Liver (tissue), 9 donors: Measurements from ENCODE around the gene CTAG1A. TPM values are rescaled to one million over a fixed set of nuclear protein-coding genes. Genes with fewer than 3 reads are reported as not detected.

ENCODE experiments used
- DNase-seq: peaks from one replicate; pipeline ENCODE4 v3.0.0-alpha.2; 2017; ENCODE audit warnings: low spot score
- H3K27ac ChIP-seq, 2 donors: one replicate each; pipeline ENCODE4 v1.7.0; 2013; ENCODE audit warnings: inconsistent platforms in 2 of 2, low read length in 2 of 2, control low read depth in 1 of 2, low read depth in 1 of 2, mild to moderate bottlenecking in 1 of 2
- H3K27me3 ChIP-seq, 4 donors: one replicate each; pipeline versions ENCODE4 v1.6.1 to v1.7.0; 2013; ENCODE audit warnings: low read length in 3 of 4, inconsistent platforms in 1 of 4, mild to moderate bottlenecking in 1 of 4, moderate library complexity in 1 of 4; ENCODE audit not compliant: control insufficient read depth in 4 of 4, insufficient read depth in 4 of 4
- H3K36me3 ChIP-seq, 4 donors: one replicate each; pipeline versions ENCODE4 v1.6.1 to v1.7.0; 2013; ENCODE audit warnings: low read length in 3 of 4, mild to moderate bottlenecking in 3 of 4, low read depth in 1 of 4, moderate library complexity in 1 of 4; ENCODE audit not compliant: control insufficient read depth in 4 of 4, insufficient read depth in 3 of 4
- H3K4me1 ChIP-seq, 4 donors: one replicate each; pipeline versions ENCODE4 v1.6.1 to v1.7.0; 2013; ENCODE audit warnings: low read length in 3 of 4, mild to moderate bottlenecking in 3 of 4, moderate library complexity in 1 of 4; ENCODE audit not compliant: control insufficient read depth in 4 of 4, insufficient read depth in 4 of 4
- H3K4me3 ChIP-seq, 3 donors: one replicate each; pipeline versions ENCODE4 v1.6.1 to v1.7.0; 2013; ENCODE audit warnings: low read length in 3 of 3, control low read depth in 1 of 3, low read depth in 1 of 3, mild to moderate bottlenecking in 1 of 3
- H3K9ac ChIP-seq, 2 donors: one replicate each; pipeline ENCODE4 v1.7.0; 2013; ENCODE audit warnings: low read length in 2 of 2, mild to moderate bottlenecking in 2 of 2, moderate library complexity in 2 of 2, control low read depth in 1 of 2, low read depth in 1 of 2
- H3K9me3 ChIP-seq, 4 donors: one replicate each; pipeline versions ENCODE4 v1.6.1 to v1.7.0; 2013; ENCODE audit warnings: low read length in 3 of 4; ENCODE audit not compliant: control insufficient read depth in 4 of 4
- EGR1 ChIP-seq, 2 donors: IDR thresholded peaks; 2 replicates each; pipeline ENCODE4 v1.6.1; 2016 to 2018; ENCODE audit warnings: antibody characterized with exemption in 2 of 2, low read depth in 2 of 2
- FOXA2 ChIP-seq: IDR thresholded peaks from 2 replicates; pipeline ENCODE4 v1.6.1; 2016; ENCODE audit warnings: antibody characterized with exemption
- GABPA ChIP-seq, 2 donors: IDR thresholded peaks in 1 of 2; conservative IDR thresholded peaks in 1 of 2; 2 replicates each; pipeline ENCODE4 v1.6.1; 2016; ENCODE audit warnings: antibody characterized with exemption in 2 of 2, mild to moderate bottlenecking in 1 of 2, moderate library complexity in 1 of 2
- HNF4A ChIP-seq, 2 donors: conservative IDR thresholded peaks; 2 replicates each; pipeline ENCODE4 v1.6.1; 2016; ENCODE audit warnings: antibody characterized with exemption in 2 of 2, mild to moderate bottlenecking in 2 of 2
- HNF4G ChIP-seq: IDR thresholded peaks from 2 replicates; pipeline ENCODE4 v1.6.1; 2016; ENCODE audit warnings: antibody characterized with exemption
- JUND ChIP-seq, 2 donors: IDR thresholded peaks; 2 replicates each; pipeline ENCODE4 v1.6.1; 2016; ENCODE audit warnings: antibody characterized with exemption in 2 of 2
- MAX ChIP-seq: IDR thresholded peaks from 2 replicates; pipeline ENCODE4 v1.6.1; 2016; ENCODE audit warnings: antibody characterized with exemption
- NR2F2 ChIP-seq: IDR thresholded peaks from 2 replicates; pipeline ENCODE4 v1.6.1; 2016; ENCODE audit warnings: antibody characterized with exemption
- SP1 ChIP-seq: IDR thresholded peaks from 2 replicates; pipeline ENCODE4 v1.6.1; 2018; ENCODE audit warnings: antibody characterized with exemption, mild to moderate bottlenecking
- TAF1 ChIP-seq: conservative IDR thresholded peaks from 2 replicates; pipeline ENCODE4 v1.6.1; 2016; ENCODE audit warnings: antibody characterized with exemption, mild to moderate bottlenecking
- YY1 ChIP-seq: IDR thresholded peaks from 2 replicates; pipeline ENCODE4 v1.6.1; 2016; ENCODE audit warnings: antibody characterized with exemption, mild to moderate bottlenecking
- WGBS: extraction: QIAGEN DNeasy Blood & Tissue Kit; methylation state at CpG from one replicate; pipeline ENCODE4 v1.1.7; 2013; 5-methylcytosine and 5-hydroxymethylcytosine counted together
- polyA plus RNA-seq, 2 donors: library from polyadenylated mRNA; stranded (reverse) in 1 of 2; unstranded in 1 of 2; fragments of 200-250 nt in 1 of 2; fragments of >200 nt in 1 of 2; fragmentation: Nextera tagmentation in 1 of 2; extraction: Ambion mirVana in 1 of 2; gene quantifications; one replicate each; pipeline versions ENCODE4 v1.2.1 to v1.2.3, GENCODE V29; 2013 to 2015
- total RNA-seq, 2 donors: library from RNA; depleted of rRNA; stranded (reverse); fragments of >200 nt; gene quantifications; one replicate each; pipeline ENCODE4 v1.2.3, GENCODE V29; 2014
- TF ChIP-seq, protein P1 (sequence below): IDR thresholded peaks from 2 replicates; pipeline ENCODE4 v1.6.1; 2016; ENCODE audit warnings: antibody characterized with exemption
- TF ChIP-seq, protein P2 (sequence below): fragments of 150-350 bp; IDR thresholded peaks from 2 replicates; pipeline ENCODE4 v1.5.1; 2017; ENCODE audit warnings: improper control_type of control experiment, low read depth, low read length; ENCODE audit not compliant: missing input control
- TF ChIP-seq, protein P3 (sequence below): IDR thresholded peaks from 2 replicates; pipeline ENCODE4 v1.6.1; 2016; ENCODE audit warnings: antibody characterized with exemption
- donor health status: healthy.
- donor health status: healthy.
- donor health status: healthy.
- donor health status: healthy.
- donor health status: healthy.

Gene CTAG1A
- total and polyA plus RNA-seq, 4 donors, result not detected

DNA sequence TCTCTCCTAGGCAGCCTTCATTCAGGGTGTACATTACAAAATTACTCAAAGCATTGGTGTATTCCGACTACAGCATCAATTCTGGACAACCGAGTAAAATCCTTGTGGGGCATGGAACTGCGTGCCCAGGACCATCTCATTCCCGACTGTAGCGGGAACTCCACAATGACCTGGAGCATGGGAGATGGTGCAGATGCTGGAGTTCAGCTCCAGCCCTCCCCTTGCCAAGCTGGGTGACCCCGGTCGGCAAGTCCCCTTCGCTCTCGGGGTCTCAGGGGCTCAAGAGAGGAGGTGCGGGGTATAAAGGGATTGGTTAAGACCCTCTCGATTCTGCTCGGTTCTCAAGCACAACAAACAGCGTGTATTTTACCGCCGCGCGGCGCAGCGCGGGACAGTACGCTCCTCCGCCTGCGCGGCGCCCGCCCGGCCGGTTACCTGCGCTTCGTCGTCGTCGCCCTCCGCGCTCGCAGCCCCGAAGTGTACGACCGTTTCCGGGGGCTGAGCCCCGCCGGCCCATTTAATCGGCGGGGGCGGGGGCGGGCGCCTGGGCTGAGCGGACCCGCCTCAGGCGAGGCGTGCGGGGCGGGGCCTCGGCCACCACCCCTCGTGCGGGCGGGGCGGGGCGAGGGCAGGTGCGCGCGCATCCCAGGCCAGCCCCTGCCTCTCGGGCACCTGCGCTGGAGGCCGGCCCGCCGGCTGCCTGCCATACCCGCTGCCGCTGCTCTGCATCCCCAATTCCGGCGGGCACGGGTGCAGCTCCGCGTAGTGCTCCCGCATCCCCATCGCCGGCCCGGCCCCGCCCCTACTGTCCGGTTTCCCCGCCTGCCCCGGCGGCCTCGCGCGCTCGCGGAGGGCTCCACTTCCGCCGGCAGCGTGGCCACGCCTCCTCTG is 38.3 kb upstream of the CTAG1A start, which contains the start of gene G6PD:
Gene G6PD, minus strand, starts transcription at position 493 of the 891 bp plus-strand sequence. CDS start 691 bp downstream, outside the sequence.
- peak; percentile 86 for DNase-seq
- H3K4me3 ChIP-seq, result peak within 1 kb of the TSS; percentile 59 to 86 (median 81)

GRCh38 chrX:154547245-154548027 is 37.5 kb upstream of the CTAG1A start, which contains the start of gene IKBKG:
Gene IKBKG, plus strand, starts transcription at chrX:154547620. Its CDS starts 4,383 bp downstream, at chrX:154552003.
- H3K27me3 ChIP-seq, result no peaks in the 10 kb centered on the region
- H3K36me3 ChIP-seq, result peaks cover 1 to 3% (median 3%) of the 10 kb centered on the region in 4 donors
- DNase-seq, result peak; percentile 90
- H3K9ac ChIP-seq, result peak within 1 kb of the TSS; percentile 11 to 77
- WGBS, result under 1% methylated on average over 68 of the region's 69 CpGs
- H3K4me3 ChIP-seq, result peak within 1 kb of the TSS; percentile 59 to 86 (median 81)
- peaks cover 1 to 34% (median 22%) of the 10 kb centered on the region in 4 donors for H3K4me1 ChIP-seq
- TF ChIP-seq, protein P1, sequence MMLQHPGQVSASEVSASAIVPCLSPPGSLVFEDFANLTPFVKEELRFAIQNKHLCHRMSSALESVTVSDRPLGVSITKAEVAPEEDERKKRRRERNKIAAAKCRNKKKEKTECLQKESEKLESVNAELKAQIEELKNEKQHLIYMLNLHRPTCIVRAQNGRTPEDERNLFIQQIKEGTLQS, result no peak
- peak; percentile 76 to 90 for TF ChIP-seq GABPA (IDR thresholded peaks at IDR 0.05 in 1 of 2, conservative IDR thresholded peaks at IDR 0.05 in 1 of 2)
- TF ChIP-seq JUND (IDR thresholded peaks at IDR 0.05), result peak in 1 of 2 donors; percentile 8
- peak in 1 of 2 donors; percentile 12 for TF ChIP-seq EGR1 (IDR thresholded peaks at IDR 0.05; ENCODE audit: low read depth in 2 of 2)
- TF ChIP-seq, protein P2, sequence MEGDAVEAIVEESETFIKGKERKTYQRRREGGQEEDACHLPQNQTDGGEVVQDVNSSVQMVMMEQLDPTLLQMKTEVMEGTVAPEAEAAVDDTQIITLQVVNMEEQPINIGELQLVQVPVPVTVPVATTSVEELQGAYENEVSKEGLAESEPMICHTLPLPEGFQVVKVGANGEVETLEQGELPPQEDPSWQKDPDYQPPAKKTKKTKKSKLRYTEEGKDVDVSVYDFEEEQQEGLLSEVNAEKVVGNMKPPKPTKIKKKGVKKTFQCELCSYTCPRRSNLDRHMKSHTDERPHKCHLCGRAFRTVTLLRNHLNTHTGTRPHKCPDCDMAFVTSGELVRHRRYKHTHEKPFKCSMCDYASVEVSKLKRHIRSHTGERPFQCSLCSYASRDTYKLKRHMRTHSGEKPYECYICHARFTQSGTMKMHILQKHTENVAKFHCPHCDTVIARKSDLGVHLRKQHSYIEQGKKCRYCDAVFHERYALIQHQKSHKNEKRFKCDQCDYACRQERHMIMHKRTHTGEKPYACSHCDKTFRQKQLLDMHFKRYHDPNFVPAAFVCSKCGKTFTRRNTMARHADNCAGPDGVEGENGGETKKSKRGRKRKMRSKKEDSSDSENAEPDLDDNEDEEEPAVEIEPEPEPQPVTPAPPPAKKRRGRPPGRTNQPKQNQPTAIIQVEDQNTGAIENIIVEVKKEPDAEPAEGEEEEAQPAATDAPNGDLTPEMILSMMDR, result no peak
- TF ChIP-seq, protein P3, sequence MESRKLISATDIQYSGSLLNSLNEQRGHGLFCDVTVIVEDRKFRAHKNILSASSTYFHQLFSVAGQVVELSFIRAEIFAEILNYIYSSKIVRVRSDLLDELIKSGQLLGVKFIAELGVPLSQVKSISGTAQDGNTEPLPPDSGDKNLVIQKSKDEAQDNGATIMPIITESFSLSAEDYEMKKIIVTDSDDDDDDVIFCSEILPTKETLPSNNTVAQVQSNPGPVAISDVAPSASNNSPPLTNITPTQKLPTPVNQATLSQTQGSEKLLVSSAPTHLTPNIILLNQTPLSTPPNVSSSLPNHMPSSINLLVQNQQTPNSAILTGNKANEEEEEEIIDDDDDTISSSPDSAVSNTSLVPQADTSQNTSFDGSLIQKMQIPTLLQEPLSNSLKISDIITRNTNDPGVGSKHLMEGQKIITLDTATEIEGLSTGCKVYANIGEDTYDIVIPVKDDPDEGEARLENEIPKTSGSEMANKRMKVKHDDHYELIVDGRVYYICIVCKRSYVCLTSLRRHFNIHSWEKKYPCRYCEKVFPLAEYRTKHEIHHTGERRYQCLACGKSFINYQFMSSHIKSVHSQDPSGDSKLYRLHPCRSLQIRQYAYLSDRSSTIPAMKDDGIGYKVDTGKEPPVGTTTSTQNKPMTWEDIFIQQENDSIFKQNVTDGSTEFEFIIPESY, result peak; percentile 91
- peak; percentile 19 for TF ChIP-seq YY1
- peak; percentile 19 for TF ChIP-seq SP1
- peak; percentile 23 for TF ChIP-seq MAX
- H3K27ac ChIP-seq, result peak within 1 kb of the TSS; percentile 79 to 83
- no peaks in the 10 kb centered on the region for H3K9me3 ChIP-seq

More for the DNA sequence above, 38.3 kb upstream of the CTAG1A start, which contains the start of gene G6PD:
- H3K27ac ChIP-seq, result peak within 1 kb of the TSS; percentile 79 to 83
- peak within 1 kb of the TSS; percentile 11 to 77 for H3K9ac ChIP-seq
- peaks cover 1 to 38% (median 24%) of the 10 kb centered on the region in 4 donors for H3K4me1 ChIP-seq
- H3K36me3 ChIP-seq, result peaks cover 0 to 1% (median 0%) of the 10 kb centered on the region in 4 donors
- under 1% methylated on average over 84 of the region's 92 CpGs for WGBS
- no peaks in the 10 kb centered on the region for H3K27me3 ChIP-seq
- TF ChIP-seq HNF4G (no peak), YY1 (no peak), HNF4A (conservative IDR thresholded peaks at IDR 0.05) (no peak), EGR1 (IDR thresholded peaks at IDR 0.05; ENCODE audit: low read depth in 2 of 2) (no peak), MAX (no peak), TAF1 (no peak), FOXA2 (no peak), SP1 (no peak), NR2F2 (no peak), GABPA (IDR thresholded peaks at IDR 0.05 in 1 of 2, conservative IDR thresholded peaks at IDR 0.05 in 1 of 2) (no peak)
- TF ChIP-seq, protein P3, result no peak
- H3K9me3 ChIP-seq, result no peaks in the 10 kb centered on the region
